Naive thymus-derived CD8-positive, alpha-beta T cell (primary cell): ENCODE results near the gene EIF3C. TPM values are rescaled to one million over a fixed set of nuclear protein-coding genes. Genes with fewer than 3 reads are reported as not detected.
"Not testable (repeated sequence)": the region's sequence is repeated elsewhere in the genome, so short reads cannot be mapped to it uniquely, and the experiment has no call there.

Experiments
- ATAC-seq, 2 donors: fragments of 150-1000 bp; cut with Tn5 transposase in 1 of 2; sonication (Bioruptor Pico), chemical (Tn5 transposase) in 1 of 2; 1 replicate in 1 of 2; 2 replicates in 1 of 2; pipeline ENCODE4 v1.10.0; 2021; ENCODE audit warnings: mild to moderate bottlenecking in 2 of 2, moderate library complexity in 2 of 2
- POLR2A ChIA-PET: fragments of 350-600 bp; sonication (Branson Sonifier 250); formaldehyde crosslinking; loops from one replicate; lab custom pipeline; 2021; ENCODE audit warnings: antibody characterized with exemption; lab: Charles Lee
- DNase-seq, 10 donors: peaks; one replicate each; pipeline versions ENCODE4 v3.0.0 to v3.0.0-alpha.2; 2020 to 2022
- H3K27ac Mint-ChIP-seq, 10 donors: one replicate each; pipeline ENCODE4 v1.8.0; 2020 to 2022; ENCODE audit warnings: mild to moderate bottlenecking in 10 of 10, mixed read lengths in 10 of 10, moderate library complexity in 4 of 10, inconsistent platforms in 1 of 10
- H3K27me3 Mint-ChIP-seq, 5 donors: one replicate each; pipeline ENCODE4 v1.8.0; 2021 to 2022; ENCODE audit warnings: mixed read lengths in 5 of 5
- H3K36me3 Mint-ChIP-seq, 3 donors: one replicate each; pipeline ENCODE4 v1.8.0; 2020 to 2022; ENCODE audit warnings: mixed read lengths in 3 of 3, mild to moderate bottlenecking in 2 of 3, inconsistent platforms in 1 of 3
- H3K4me1 Mint-ChIP-seq, 4 donors: one replicate each; pipeline ENCODE4 v1.8.0; 2021 to 2022; ENCODE audit warnings: mixed read lengths in 4 of 4
- H3K4me3 Mint-ChIP-seq, 10 donors: one replicate each; pipeline ENCODE4 v1.8.0; 2020 to 2022; ENCODE audit warnings: mild to moderate bottlenecking in 10 of 10, mixed read lengths in 10 of 10, moderate library complexity in 6 of 10, inconsistent platforms in 1 of 10
- H3K9me3 Mint-ChIP-seq, 9 donors: one replicate each; pipeline ENCODE4 v1.8.0; 2020 to 2022; ENCODE audit warnings: mixed read lengths in 9 of 9, mild to moderate bottlenecking in 3 of 9, inconsistent platforms in 1 of 9, moderate library complexity in 1 of 9
- polyA plus RNA-seq, 3 donors: library from polyadenylated mRNA; unstranded; fragments of 300-500 nt; fragmentation: Illumina TruSeq; gene quantifications; one replicate each; pipeline ENCODE4 v1.2.3, GENCODE V29; 2021
- total RNA-seq, 8 experiments: library from RNA in 2 of 8; stranded (reverse) in 2 of 8; gene quantifications; one replicate each; pipeline ENCODE4 v1.2.3 and lab custom pipeline; 2021 to 2026

Gene EIF3C
- 100 to 1,000 TPM; 271 to 279 TPM for total RNA-seq
- polyA plus RNA-seq, result 100 to 1,000 TPM; 208 to 320 (median 221) TPM
- 4.6 to 18.2 (median 7.1) reads per million in 6 experiments for total RNA-seq (lab: John Stamatoyannopoulos, UW)

- H3K4me1 Mint-ChIP-seq, DNase-seq, H3K36me3 Mint-ChIP-seq, POLR2A ChIA-PET, H3K9me3 Mint-ChIP-seq, H3K27me3 Mint-ChIP-seq: not testable (repeated sequence)
- H3K4me3 Mint-ChIP-seq, result peak within 1 kb of the TSS in 5 of 10 donors; percentile 51 to 75 (median 72)
- peak; percentile 98 to 100 for ATAC-seq
- H3K27ac Mint-ChIP-seq, result peak within 1 kb of the TSS in 2 of 10 donors; percentile 33 to 80
Observed at GRCh38 chr16:28711220-28712083, at the start of gene EIF3C. EIF3C (plus strand) TSS chr16:28711464; CDS start chr16:28711687, 223 bp downstream.

- H3K36me3 Mint-ChIP-seq, ATAC-seq, POLR2A ChIA-PET, H3K27me3 Mint-ChIP-seq, H3K4me1 Mint-ChIP-seq, H3K27ac Mint-ChIP-seq, H3K4me3 Mint-ChIP-seq, H3K9me3 Mint-ChIP-seq: not testable (repeated sequence)
- DNase-seq, result peak in 1 of 10 donors; percentile 15
Observed at GRCh38 chr16:28666264-28666663, 45.0 kb upstream of the EIF3C start.

GRCh38 chr16:28667480-28667879, 43.8 kb upstream of the EIF3C start:
- POLR2A ChIA-PET, H3K27me3 Mint-ChIP-seq, H3K36me3 Mint-ChIP-seq, H3K27ac Mint-ChIP-seq, H3K9me3 Mint-ChIP-seq, ATAC-seq, H3K4me3 Mint-ChIP-seq, H3K4me1 Mint-ChIP-seq, DNase-seq: not testable (repeated sequence)

GRCh38 chr16:28668199-28668598, 43.1 kb upstream of the EIF3C start:
- H3K27ac Mint-ChIP-seq, POLR2A ChIA-PET, H3K36me3 Mint-ChIP-seq, ATAC-seq, DNase-seq, H3K27me3 Mint-ChIP-seq, H3K4me1 Mint-ChIP-seq, H3K9me3 Mint-ChIP-seq, H3K4me3 Mint-ChIP-seq: not testable (repeated sequence)

GRCh38 chr16:28688327-28688952, 22.8 kb upstream of the EIF3C start:
- H3K36me3 Mint-ChIP-seq, H3K9me3 Mint-ChIP-seq, POLR2A ChIA-PET, H3K4me1 Mint-ChIP-seq, H3K27ac Mint-ChIP-seq, DNase-seq, H3K27me3 Mint-ChIP-seq: not testable (repeated sequence)
- ATAC-seq, result peak; percentile 96 to 98
- H3K4me3 Mint-ChIP-seq, result peak overlapping the region in 1 of 10 donors; percentile 52

GRCh38 chr16:28689425-28689824, 21.8 kb upstream of the EIF3C start:
- H3K27ac Mint-ChIP-seq, H3K9me3 Mint-ChIP-seq, H3K4me1 Mint-ChIP-seq, H3K36me3 Mint-ChIP-seq, H3K4me3 Mint-ChIP-seq, DNase-seq, H3K27me3 Mint-ChIP-seq, POLR2A ChIA-PET: not testable (repeated sequence)
- ATAC-seq, result peak; percentile 15 to 39

GRCh38 chr16:28691722-28692121, 19.5 kb upstream of the EIF3C start:
- H3K27me3 Mint-ChIP-seq, DNase-seq, H3K9me3 Mint-ChIP-seq, H3K4me1 Mint-ChIP-seq, H3K4me3 Mint-ChIP-seq, H3K36me3 Mint-ChIP-seq, POLR2A ChIA-PET, H3K27ac Mint-ChIP-seq, ATAC-seq: not testable (repeated sequence)

- POLR2A ChIA-PET, H3K27me3 Mint-ChIP-seq, ATAC-seq, DNase-seq, H3K9me3 Mint-ChIP-seq, H3K27ac Mint-ChIP-seq, H3K4me1 Mint-ChIP-seq, H3K36me3 Mint-ChIP-seq, H3K4me3 Mint-ChIP-seq: not testable (repeated sequence)
Observed at GRCh38 chr16:28693257-28693950, 17.9 kb upstream of the EIF3C start.

GRCh38 chr16:28699792-28700191, 11.5 kb upstream of the EIF3C start:
- ATAC-seq, H3K36me3 Mint-ChIP-seq, H3K4me1 Mint-ChIP-seq, H3K4me3 Mint-ChIP-seq, POLR2A ChIA-PET, H3K27ac Mint-ChIP-seq, H3K27me3 Mint-ChIP-seq, DNase-seq, H3K9me3 Mint-ChIP-seq: not testable (repeated sequence)

- H3K36me3 Mint-ChIP-seq, H3K4me3 Mint-ChIP-seq, H3K27ac Mint-ChIP-seq, H3K9me3 Mint-ChIP-seq, POLR2A ChIA-PET, H3K4me1 Mint-ChIP-seq, DNase-seq, H3K27me3 Mint-ChIP-seq, ATAC-seq: not testable (repeated sequence)
Observed at GRCh38 chr16:28700349-28700748, 10.9 kb upstream of the EIF3C start.

GRCh38 chr16:28701384-28701783, 9.9 kb upstream of the EIF3C start:
- H3K36me3 Mint-ChIP-seq, H3K4me1 Mint-ChIP-seq, H3K27me3 Mint-ChIP-seq, DNase-seq, H3K27ac Mint-ChIP-seq, ATAC-seq, POLR2A ChIA-PET, H3K4me3 Mint-ChIP-seq, H3K9me3 Mint-ChIP-seq: not testable (repeated sequence)

GRCh38 chr16:28704246-28704645, 7.0 kb upstream of the EIF3C start:
- H3K4me3 Mint-ChIP-seq, H3K9me3 Mint-ChIP-seq, DNase-seq: not testable (repeated sequence)

More at GRCh38 chr16:28704246-28704645, 7.0 kb upstream of the EIF3C start:
- ATAC-seq, POLR2A ChIA-PET, H3K4me1 Mint-ChIP-seq, H3K27me3 Mint-ChIP-seq, H3K27ac Mint-ChIP-seq, H3K36me3 Mint-ChIP-seq: not testable (repeated sequence)
